BLaER1 (cell line): ENCODE measurements around the gene CCBE1.

Experiments used
- H3K27ac ChIP-seq: shearing (Covaris generic); formaldehyde crosslinking; 2 replicates; pipeline ENCODE4 v1.8.1; 2022
- H3K27me3 ChIP-seq: shearing (Covaris generic); formaldehyde crosslinking; 2 replicates; pipeline ENCODE4 v1.8.1; 2022
- H3K36me3 ChIP-seq: shearing (Covaris generic); formaldehyde crosslinking; 2 replicates; pipeline ENCODE4 v1.8.1; 2022
- H3K4me1 ChIP-seq: shearing (Covaris generic); formaldehyde crosslinking; 2 replicates; pipeline ENCODE4 v1.8.1; 2022
- H3K4me2 ChIP-seq: shearing (Covaris generic); formaldehyde crosslinking; 2 replicates; pipeline ENCODE4 v1.8.1; 2022
- H3K4me3 ChIP-seq: shearing (Covaris generic); formaldehyde crosslinking; 2 replicates; pipeline ENCODE4 v1.8.1; 2022
- H3K9ac ChIP-seq: shearing (Covaris generic); formaldehyde crosslinking; 2 replicates; pipeline ENCODE4 v1.8.1; 2022
- H3K9me3 ChIP-seq: shearing (Covaris generic); formaldehyde crosslinking; 2 replicates; pipeline ENCODE4 v1.8.1; 2022
- H4K20me1 ChIP-seq: shearing (Covaris generic); formaldehyde crosslinking; 2 replicates; pipeline ENCODE4 v1.8.1; 2022
- Cebpa-rat ChIP-seq: shearing (Covaris generic); IDR thresholded peaks from 2 replicates; pipeline ENCODE4 v1.8.1; 2022

The CCBE1 gene

GRCh38 chr18:59689756-59690155 is 7.5 kb downstream of the CCBE1 start:
- Histone ChIP-seq H3K4me2 (peak overlapping the region; percentile 50; the same call in 1 of the 2 replicates), H3K36me3 (no peaks in the 10 kb centered on the region), H3K9ac (no peak overlapping the region), H4K20me1 (no peaks in the 10 kb centered on the region), H3K4me1 (peaks cover 15% of the 10 kb centered on the region), H3K27ac (no peak overlapping the region), H3K27me3 (no peaks in the 10 kb centered on the region), H3K9me3 (no peaks in the 10 kb centered on the region), H3K4me3 (no peak overlapping the region)
- no peak for TF ChIP-seq Cebpa-rat

- no peak overlapping the region for H3K27ac ChIP-seq
These were observed 11.0 kb downstream of the CCBE1 start for GRCh38 chr18:59686260-59686659.

GRCh38 chr18:59685501-59685900 is 11.7 kb downstream of the CCBE1 start:
- no peak for TF ChIP-seq Cebpa-rat

More at GRCh38 chr18:59686260-59686659, 11.0 kb downstream of the CCBE1 start:
- no peaks in the 10 kb centered on the region for H3K36me3 ChIP-seq
- no peak overlapping the region for H3K4me3 ChIP-seq
- no peaks in the 10 kb centered on the region for H3K27me3 ChIP-seq
- H3K9me3 ChIP-seq = no peaks in the 10 kb centered on the region
- H3K9ac ChIP-seq = no peak overlapping the region
- H3K4me2 ChIP-seq = no peak overlapping the region
- no peak for TF ChIP-seq Cebpa-rat
- no peaks in the 10 kb centered on the region for H4K20me1 ChIP-seq
- H3K4me1 ChIP-seq = peaks cover 15% of the 10 kb centered on the region

GRCh38 chr18:59684777-59685176 is 12.4 kb downstream of the CCBE1 start:
- no peaks in the 10 kb centered on the region for H3K4me1 ChIP-seq
- H3K27me3 ChIP-seq = no peaks in the 10 kb centered on the region
- H4K20me1 ChIP-seq = no peaks in the 10 kb centered on the region
- no peak overlapping the region for H3K27ac ChIP-seq
- no peaks in the 10 kb centered on the region for H3K36me3 ChIP-seq
- no peak overlapping the region for H3K4me3 ChIP-seq
- TF ChIP-seq Cebpa-rat = no peak
- H3K9me3 ChIP-seq = no peaks in the 10 kb centered on the region
- no peak overlapping the region for H3K4me2 ChIP-seq
- no peak overlapping the region for H3K9ac ChIP-seq

More at GRCh38 chr18:59685501-59685900, 11.7 kb downstream of the CCBE1 start:
- no peaks in the 10 kb centered on the region for H3K36me3 ChIP-seq
- no peaks in the 10 kb centered on the region for H3K9me3 ChIP-seq
- H3K27ac ChIP-seq = no peak overlapping the region
- H3K4me2 ChIP-seq = no peak overlapping the region
- H3K27me3 ChIP-seq = no peaks in the 10 kb centered on the region
- peaks cover 7% of the 10 kb centered on the region for H3K4me1 ChIP-seq
- H4K20me1 ChIP-seq = no peaks in the 10 kb centered on the region
- no peak overlapping the region for H3K9ac ChIP-seq
- no peak overlapping the region for H3K4me3 ChIP-seq

- H3K9me3 ChIP-seq = no peaks in the 10 kb centered on the region
- no peak overlapping the region for H3K4me2 ChIP-seq
- H3K36me3 ChIP-seq = no peaks in the 10 kb centered on the region
- H3K4me1 ChIP-seq = no peaks in the 10 kb centered on the region
- no peaks in the 10 kb centered on the region for H3K27me3 ChIP-seq
- H3K9ac ChIP-seq = no peak overlapping the region
- H3K27ac ChIP-seq = no peak overlapping the region
- no peaks in the 10 kb centered on the region for H4K20me1 ChIP-seq
- no peak overlapping the region for H3K4me3 ChIP-seq
- TF ChIP-seq Cebpa-rat = no peak
These were observed 15.7 kb downstream of the CCBE1 start for GRCh38 chr18:59681521-59682004.

GRCh38 chr18:59681051-59681450 is 16.2 kb downstream of the CCBE1 start:
- Histone ChIP-seq H3K4me3 (no peak overlapping the region), H3K9ac (no peak overlapping the region)

GRCh38 chr18:59675346-59675745 is 21.9 kb downstream of the CCBE1 start:
- Histone ChIP-seq H4K20me1 (no peaks in the 10 kb centered on the region), H3K27me3 (no peaks in the 10 kb centered on the region), H3K36me3 (no peaks in the 10 kb centered on the region), H3K4me3 (no peak overlapping the region), H3K4me2 (no peak overlapping the region), H3K27ac (no peak overlapping the region), H3K9ac (no peak overlapping the region), H3K9me3 (no peaks in the 10 kb centered on the region), H3K4me1 (no peaks in the 10 kb centered on the region)
- TF ChIP-seq Cebpa-rat = no peak

More at GRCh38 chr18:59681051-59681450, 16.2 kb downstream of the CCBE1 start:
- Histone ChIP-seq H3K4me1 (no peaks in the 10 kb centered on the region), H3K27ac (no peak overlapping the region), H3K4me2 (no peak overlapping the region), H3K9me3 (no peaks in the 10 kb centered on the region), H4K20me1 (no peaks in the 10 kb centered on the region), H3K27me3 (no peaks in the 10 kb centered on the region), H3K36me3 (no peaks in the 10 kb centered on the region)
- TF ChIP-seq Cebpa-rat = no peak

GRCh38 chr18:59674903-59675270 is 22.3 kb downstream of the CCBE1 start:
- no peak for TF ChIP-seq Cebpa-rat
- Histone ChIP-seq H3K4me1 (no peaks in the 10 kb centered on the region), H4K20me1 (no peaks in the 10 kb centered on the region), H3K4me3 (no peak overlapping the region), H3K27ac (no peak overlapping the region), H3K36me3 (no peaks in the 10 kb centered on the region), H3K9me3 (no peaks in the 10 kb centered on the region), H3K9ac (no peak overlapping the region), H3K4me2 (no peak overlapping the region), H3K27me3 (no peaks in the 10 kb centered on the region)

- Histone ChIP-seq H3K4me1 (no peaks in the 10 kb centered on the region), H3K4me3 (no peak overlapping the region), H3K27me3 (no peaks in the 10 kb centered on the region), H3K4me2 (no peak overlapping the region), H4K20me1 (no peaks in the 10 kb centered on the region), H3K36me3 (no peaks in the 10 kb centered on the region), H3K9me3 (no peaks in the 10 kb centered on the region), H3K27ac (no peak overlapping the region), H3K9ac (no peak overlapping the region)
- TF ChIP-seq Cebpa-rat = no peak
These were observed 22.9 kb downstream of the CCBE1 start for GRCh38 chr18:59674186-59674902.

- Histone ChIP-seq H3K4me2 (no peak overlapping the region), H4K20me1 (no peaks in the 10 kb centered on the region), H3K36me3 (no peaks in the 10 kb centered on the region), H3K9me3 (no peaks in the 10 kb centered on the region), H3K27ac (no peak overlapping the region), H3K9ac (no peak overlapping the region), H3K27me3 (no peaks in the 10 kb centered on the region), H3K4me3 (no peak overlapping the region), H3K4me1 (no peaks in the 10 kb centered on the region)
- TF ChIP-seq Cebpa-rat = no peak
These were observed 24.9 kb downstream of the CCBE1 start for GRCh38 chr18:59672235-59672711.

- TF ChIP-seq Cebpa-rat = no peak
- no peak overlapping the region for H3K4me2 ChIP-seq
- no peaks in the 10 kb centered on the region for H4K20me1 ChIP-seq
- H3K27me3 ChIP-seq = no peaks in the 10 kb centered on the region
- no peak overlapping the region for H3K27ac ChIP-seq
- H3K4me1 ChIP-seq = no peaks in the 10 kb centered on the region
- H3K9me3 ChIP-seq = no peaks in the 10 kb centered on the region
- H3K9ac ChIP-seq = no peak overlapping the region
- H3K4me3 ChIP-seq = no peak overlapping the region
- H3K36me3 ChIP-seq = no peaks in the 10 kb centered on the region
These were observed 25.7 kb downstream of the CCBE1 start for GRCh38 chr18:59671551-59671950.
